GM12878 (cell line): ENCODE results near the gene FKBP7. TPM values are rescaled to one million over a fixed set of nuclear protein-coding genes. Genes with fewer than 3 reads are reported as not detected.
A peak's percentile ranks its signal among the peaks of the same experiment; 100 is the strongest.

Source experiments
- E4F1 ChIP-seq: fragments of 450-650 bp; IDR thresholded peaks from 2 replicates; pipeline ENCODE4 v1.6.1; 2018; ENCODE audit warnings: borderline replicate concordance, mild to moderate bottlenecking; ENCODE audit not compliant: partially characterized antibody
- NFIC ChIP-seq: IDR thresholded peaks from 2 replicates; pipeline ENCODE4 v1.6.1; 2012; ENCODE audit warnings: low read depth, mild to moderate bottlenecking, inconsistent platforms, low read length, moderate library complexity
- polyA plus RNA-seq, 11 experiments: library from polyadenylated mRNA; depleted of rRNA in 4 of 11; unstranded in 6 of 11; stranded (reverse) in 5 of 11; fragments of >200 nt; fragmentation: Nextera tagmentation in 4 of 11; fragmentation: Illumina TruSeq in 1 of 11; extraction: Ambion mirVana in 4 of 11; extraction: Trizol in 1 of 11; gene quantifications; 1 replicate in 1 of 11; 2 replicates in 10 of 11; pipeline versions ENCODE4 v1.2.1 to v1.2.3, GENCODE V29; 2011 to 2016; ENCODE audit warnings: inconsistent platforms in 2 of 11, missing spikeins in 2 of 11, low read depth in 1 of 11
- total RNA-seq, 4 experiments: library from RNA; depleted of rRNA in 3 of 4; stranded (reverse); fragments of >200 nt in 3 of 4; fragmentation: Illumina TruSeq in 1 of 4; extraction: Trizol in 1 of 4; gene quantifications; 2 replicates each; pipeline versions ENCODE4 v1.2.1 to v1.2.3, GENCODE V29; 2013 to 2021

Gene FKBP7
- total and polyA plus RNA-seq, 10 of the 15 experiments (the other 5 are each of a cell fraction or from before 2014, with no cell fraction given), result 5.6 to 16.7 (median 12.5) TPM

DNA sequence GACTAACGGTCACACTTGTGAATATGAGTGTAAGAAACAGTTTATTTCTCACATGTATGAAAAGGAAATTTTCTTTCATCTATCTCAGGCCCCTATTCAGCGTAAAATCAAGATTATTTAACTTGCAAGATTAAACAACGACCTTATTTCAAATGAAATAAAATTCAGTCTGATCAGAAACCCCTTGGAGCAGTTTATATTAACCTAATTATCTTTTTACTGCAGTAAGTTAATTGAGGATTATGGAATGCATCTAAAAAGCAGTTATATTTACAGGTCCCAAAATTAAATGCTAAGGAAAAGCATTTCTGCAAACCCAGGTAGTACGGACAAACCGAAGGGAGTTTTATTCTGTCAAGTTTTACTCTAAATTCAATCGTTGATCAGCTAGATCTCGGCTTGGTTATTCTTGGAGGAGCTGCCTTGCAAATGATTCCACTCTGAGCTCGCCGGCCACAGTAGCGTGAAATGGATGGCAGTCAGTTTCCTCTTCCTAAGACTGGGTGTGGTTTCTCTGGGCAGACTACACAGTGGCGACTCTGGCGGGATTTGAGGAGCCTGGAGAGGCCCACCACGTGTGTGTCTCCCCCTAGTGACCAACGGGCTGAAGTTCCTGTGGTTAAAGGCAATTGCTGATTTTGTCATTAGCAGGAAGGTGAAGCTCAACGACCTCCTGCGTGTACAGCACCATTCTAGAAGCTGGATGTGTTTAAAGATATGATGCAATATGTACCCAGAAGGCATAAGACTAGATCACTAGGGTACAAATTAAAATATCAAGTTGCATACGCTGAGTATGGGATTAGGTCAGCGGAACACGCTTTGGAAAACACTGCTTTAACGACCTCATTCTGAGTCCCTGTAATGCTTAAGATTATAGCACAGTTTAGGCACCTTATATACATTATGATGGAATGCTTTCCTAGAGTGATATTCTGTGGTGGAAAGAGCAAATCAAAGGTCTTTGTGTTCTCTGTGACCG lies 63.8 kb downstream of the FKBP7 start (continued):
- TF ChIP-seq E4F1, result no peak
- TF ChIP-seq NFIC, result peak; percentile 18; the same call in 1 of the 2 replicates

Other genes with a start within 250 kb of the FKBP7 start
- 70.1 and 74.5 TPM in 2 replicates for gene PRKRA, start 27.4 kb downstream of the FKBP7 start, total RNA-seq (2014; rRNA removed)
- gene PRKRA, start 27.4 kb downstream of the FKBP7 start, total RNA-seq (2014; rRNA removed; fragmentation: Illumina TruSeq; extraction: Trizol), result 49.5 and 50.1 TPM in 2 replicates
- gene PRKRA, start 27.4 kb downstream of the FKBP7 start, total RNA-seq (2021), result 46.8 and 49.1 TPM in 2 replicates
- gene PRKRA, start 27.4 kb downstream of the FKBP7 start, polyA plus RNA-seq (2011; rRNA removed), result 65.7 and 80.6 TPM in 2 replicates
- gene PRKRA, start 27.4 kb downstream of the FKBP7 start, polyA plus RNA-seq (2014; fragmentation: Illumina TruSeq; extraction: Trizol), result 48.2 and 68.4 TPM in 2 replicates
- 10 to 100 TPM; 19.1 to 25.1 TPM for gene PRKRA, start 27.4 kb downstream of the FKBP7 start, polyA plus RNA-seq (2014; fragmentation: Nextera tagmentation; extraction: Ambion mirVana)
- 53.8 and 59.3 TPM in 2 replicates for gene PRKRA, start 27.4 kb downstream of the FKBP7 start, polyA plus RNA-seq (2014; rRNA removed)
- gene PRKRA, start 27.4 kb downstream of the FKBP7 start, polyA plus RNA-seq (2016; fragmentation: Nextera tagmentation; extraction: Ambion mirVana), result 10 to 100 TPM; 71.1 to 75.6 TPM
- gene PJVK, start 27.2 kb downstream of the FKBP7 start, total RNA-seq (2014; rRNA removed), result 3.4 and 4.4 TPM in 2 replicates
- gene PJVK, start 27.2 kb downstream of the FKBP7 start, total RNA-seq (2014; rRNA removed; fragmentation: Illumina TruSeq; extraction: Trizol), result 4.3 TPM in 2 replicates
- gene PJVK, start 27.2 kb downstream of the FKBP7 start, total RNA-seq (2021), result 2.9 and 3.1 TPM in 2 replicates
- gene PJVK, start 27.2 kb downstream of the FKBP7 start, polyA plus RNA-seq (2011; rRNA removed), result 6.2 and 9.5 TPM in 2 replicates
- 6.4 and 7.4 TPM in 2 replicates for gene PJVK, start 27.2 kb downstream of the FKBP7 start, polyA plus RNA-seq (2014; fragmentation: Illumina TruSeq; extraction: Trizol)
- 1 to 10 TPM; 2.1 to 3.0 TPM for gene PJVK, start 27.2 kb downstream of the FKBP7 start, polyA plus RNA-seq (2014; fragmentation: Nextera tagmentation; extraction: Ambion mirVana)
- 4.0 and 6.8 TPM in 2 replicates for gene PJVK, start 27.2 kb downstream of the FKBP7 start, polyA plus RNA-seq (2014; rRNA removed)
- 1 to 10 TPM; 1.8 to 2.6 TPM for gene PJVK, start 27.2 kb downstream of the FKBP7 start, polyA plus RNA-seq (2016; fragmentation: Nextera tagmentation; extraction: Ambion mirVana)
- 3.8 and 3.9 TPM in 2 replicates for gene PLEKHA3, start 1.9 kb upstream of the FKBP7 start, total RNA-seq (2014; rRNA removed)
- 7.1 and 7.3 TPM in 2 replicates for gene PLEKHA3, start 1.9 kb upstream of the FKBP7 start, total RNA-seq (2014; rRNA removed; fragmentation: Illumina TruSeq; extraction: Trizol)
- 13.3 and 15.3 TPM in 2 replicates for gene PLEKHA3, start 1.9 kb upstream of the FKBP7 start, total RNA-seq (2021)
- gene PLEKHA3, start 1.9 kb upstream of the FKBP7 start, polyA plus RNA-seq (2011; rRNA removed), result 21.1 and 34.0 TPM in 2 replicates
- 7.2 and 7.3 TPM in 2 replicates for gene PLEKHA3, start 1.9 kb upstream of the FKBP7 start, polyA plus RNA-seq (2014; fragmentation: Illumina TruSeq; extraction: Trizol)
- 1 to 10 TPM; 1.4 to 2.0 TPM for gene PLEKHA3, start 1.9 kb upstream of the FKBP7 start, polyA plus RNA-seq (2014; fragmentation: Nextera tagmentation; extraction: Ambion mirVana)
- 5.4 and 7.6 TPM in 2 replicates for gene PLEKHA3, start 1.9 kb upstream of the FKBP7 start, polyA plus RNA-seq (2014; rRNA removed)
- gene PLEKHA3, start 1.9 kb upstream of the FKBP7 start, polyA plus RNA-seq (2016; fragmentation: Nextera tagmentation; extraction: Ambion mirVana), result 10 to 100 TPM; 10.3 to 10.6 TPM